Suprapubic skin (tissue), 4 donors: ENCODE results near the gene VTI1A.

Experiments used
- EP300 ChIP-seq: sonication (generic); formaldehyde crosslinking; IDR thresholded peaks from one replicate; pipeline ENCODE4 v1.6.1; 2017; ENCODE audit warnings: antibody characterized with exemption
- POLR2A ChIP-seq, 2 donors: fragments of 450-650 bp; IDR thresholded peaks; one replicate each; pipeline ENCODE4 v1.6.1; 2017; ENCODE audit warnings: antibody characterized with exemption in 2 of 2, mild to moderate bottlenecking in 2 of 2, moderate library complexity in 2 of 2
- POLR2AphosphoS5 ChIP-seq, 3 donors: sonication (generic); formaldehyde crosslinking; IDR thresholded peaks; one replicate each; pipeline ENCODE4 v1.6.1; 2017; ENCODE audit warnings: antibody characterized with exemption in 3 of 3
- TF ChIP-seq, protein P1 (sequence below), 2 donors: fragments of 200-600 bp in 1 of 2; fragments of 450-650 bp in 1 of 2; sonication (generic) in 1 of 2; IDR thresholded peaks; one replicate each; pipeline ENCODE4 v1.5.1; 2016 to 2019; ENCODE audit warnings: antibody characterized with exemption in 2 of 2, mild to moderate bottlenecking in 1 of 2, moderate library complexity in 1 of 2

- TF ChIP-seq, protein P1, sequence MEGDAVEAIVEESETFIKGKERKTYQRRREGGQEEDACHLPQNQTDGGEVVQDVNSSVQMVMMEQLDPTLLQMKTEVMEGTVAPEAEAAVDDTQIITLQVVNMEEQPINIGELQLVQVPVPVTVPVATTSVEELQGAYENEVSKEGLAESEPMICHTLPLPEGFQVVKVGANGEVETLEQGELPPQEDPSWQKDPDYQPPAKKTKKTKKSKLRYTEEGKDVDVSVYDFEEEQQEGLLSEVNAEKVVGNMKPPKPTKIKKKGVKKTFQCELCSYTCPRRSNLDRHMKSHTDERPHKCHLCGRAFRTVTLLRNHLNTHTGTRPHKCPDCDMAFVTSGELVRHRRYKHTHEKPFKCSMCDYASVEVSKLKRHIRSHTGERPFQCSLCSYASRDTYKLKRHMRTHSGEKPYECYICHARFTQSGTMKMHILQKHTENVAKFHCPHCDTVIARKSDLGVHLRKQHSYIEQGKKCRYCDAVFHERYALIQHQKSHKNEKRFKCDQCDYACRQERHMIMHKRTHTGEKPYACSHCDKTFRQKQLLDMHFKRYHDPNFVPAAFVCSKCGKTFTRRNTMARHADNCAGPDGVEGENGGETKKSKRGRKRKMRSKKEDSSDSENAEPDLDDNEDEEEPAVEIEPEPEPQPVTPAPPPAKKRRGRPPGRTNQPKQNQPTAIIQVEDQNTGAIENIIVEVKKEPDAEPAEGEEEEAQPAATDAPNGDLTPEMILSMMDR (IDR thresholded peaks at IDR 0.05): peak; percentile 36 to 52
- TF ChIP-seq EP300: no peak
- TF ChIP-seq POLR2A (IDR thresholded peaks at IDR 0.05): no peak
- no peak for TF ChIP-seq POLR2AphosphoS5 (IDR thresholded peaks at IDR 0.05)
Observed at GRCh38 chr10:112721080-112721698, 274.2 kb downstream of the VTI1A start.
